Left lung (tissue), 10 donors: ENCODE measurements around the gene KANSL3. TPM values are rescaled to one million over a fixed set of nuclear protein-coding genes. Genes with fewer than 3 reads are reported as not detected.
A peak's percentile ranks its signal among the peaks of the same experiment; 100 is the strongest.

ENCODE experiments used
- ATAC-seq: fragments of 200-7000 bp; cut with Tn5 transposase; one replicate; pipeline ENCODE4 v1.9.1; 2020; ENCODE audit warnings: moderate library complexity
- DNase-seq, 4 donors: peaks; one replicate each; pipeline ENCODE4 v3.0.0-alpha.2; 2013 to 2020
- H3K27ac ChIP-seq, 2 donors: fragments of 200-600 bp; sonication (generic) in 1 of 2; one replicate each; pipeline versions ENCODE4 v1.5.0 to v1.8.0; 2020 to 2021
- H3K27me3 ChIP-seq, 2 donors: fragments of 200-600 bp; sonication (generic) in 1 of 2; one replicate each; pipeline versions ENCODE4 v1.5.0 to v1.8.0; 2020 to 2021
- H3K36me3 ChIP-seq, 2 donors: fragments of 200-600 bp; sonication (generic) in 1 of 2; one replicate each; pipeline versions ENCODE4 v1.5.0 to v1.8.0; 2020 to 2021
- H3K4me1 ChIP-seq, 2 donors: fragments of 200-600 bp; one replicate each; pipeline ENCODE4 v1.8.0; 2021
- H3K4me3 ChIP-seq, 2 donors: fragments of 200-600 bp; sonication (generic) in 1 of 2; one replicate each; pipeline versions ENCODE4 v1.5.0 to v1.8.0; 2020 to 2021; ENCODE audit warnings: mild to moderate bottlenecking in 1 of 2
- H3K9me3 ChIP-seq, 2 donors: fragments of 200-600 bp; sonication (generic) in 1 of 2; one replicate each; pipeline versions ENCODE4 v1.5.0 to v1.8.0; 2020 to 2021
- CTCF ChIP-seq, 2 donors: fragments of 200-600 bp; sonication (generic) in 1 of 2; IDR thresholded peaks; one replicate each; pipeline versions ENCODE4 v1.5.0 to v1.8.0; 2021; ENCODE audit warnings: antibody characterized with exemption in 2 of 2
- intact Hi-C, 2 donors: fragments of 100-400 bp; cut with DNase I; formaldehyde crosslinking; loops; one replicate each; pipeline versions ENCODE4 v1.11.2 to v1.14.2; 2022
- polyA plus RNA-seq, 6 donors: library from polyadenylated mRNA; unstranded; fragments of 120-200 nt; gene quantifications; one replicate each; pipeline ENCODE4 v1.2.1, GENCODE V29; 2013; ENCODE audit not compliant: insufficient read length in 6 of 6
- total RNA-seq, 2 donors: library from RNA; stranded (reverse); fragmentation: NEBNext Ultra II Directional; extraction: Animal tissue kit (Norgen Biotek cat#: 25700); gene quantifications; one replicate each; pipeline ENCODE4 v1.2.1, GENCODE V29; 2021
- donor health status: DM: no; HTN: yes; CAD: no.
- donor health status: DM: no; HTN: no; CAD: no.

The KANSL3 gene
- total and polyA plus RNA-seq, 8 donors, result 39.9 to 61.5 (median 55.0) TPM

DNA sequence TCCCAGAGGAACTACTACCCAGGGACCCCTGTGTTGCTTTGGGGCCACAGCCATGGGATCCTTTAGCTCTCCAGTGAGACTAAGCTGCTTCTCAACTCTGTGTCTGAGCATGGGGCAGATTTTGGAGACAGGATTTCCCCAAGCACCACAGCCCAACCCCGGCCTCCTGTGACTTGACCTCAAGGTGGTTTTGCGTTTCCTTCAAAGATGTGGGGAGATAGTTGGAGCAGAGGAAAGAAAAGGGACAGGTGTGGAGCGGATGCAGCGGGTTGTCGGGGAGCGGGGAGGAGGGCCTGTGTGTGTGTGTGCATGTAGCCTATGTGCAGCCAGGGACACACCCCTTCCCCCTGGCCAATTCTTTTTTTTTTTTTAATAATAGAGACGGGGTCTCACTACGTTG is 91.3 kb downstream of the KANSL3 start:
- H3K9me3 ChIP-seq, result no peaks in the 10 kb centered on the region
- no peak overlapping the region for H3K27ac ChIP-seq
- H3K36me3 ChIP-seq, result peaks cover 0 to 96% of the 10 kb centered on the region in 2 donors
- ATAC-seq, result no peak
- peak in 1 of 4 donors; percentile 45 for DNase-seq
- no peak for TF ChIP-seq CTCF (IDR thresholded peaks at IDR 0.05)
- H3K27me3 ChIP-seq, result no peaks in the 10 kb centered on the region
- H3K4me3 ChIP-seq, result no peak overlapping the region
- intact Hi-C loops, result no loop called here
- peaks cover 0 to 31% of the 10 kb centered on the region in 2 donors for H3K4me1 ChIP-seq

DNA sequence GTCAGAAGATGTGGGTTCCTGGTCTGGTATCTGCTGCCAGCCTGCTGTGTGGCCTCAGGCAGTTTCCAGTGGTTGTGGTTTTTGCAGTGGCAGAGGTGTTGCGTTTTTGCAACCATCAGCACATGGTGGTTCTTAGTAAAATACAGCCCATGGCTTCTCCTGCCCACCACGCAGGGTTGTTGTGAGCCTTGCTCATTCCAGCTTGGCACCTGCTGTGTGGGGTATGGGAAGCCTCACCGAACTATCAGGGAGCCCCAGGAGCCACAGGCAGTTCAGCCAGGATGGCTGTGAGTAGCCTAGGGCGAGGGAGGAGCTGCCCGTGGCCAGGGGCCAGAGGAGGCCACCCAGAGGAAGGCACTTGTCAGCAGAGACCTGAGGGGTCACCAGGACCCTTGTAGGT is 91.8 kb downstream of the KANSL3 start:
- ATAC-seq (no peak), DNase-seq (peak in 1 of 4 donors; percentile 39)
- Histone ChIP-seq H3K4me3 (no peak overlapping the region), H3K27me3 (no peaks in the 10 kb centered on the region), H3K4me1 (peaks cover 0 to 36% of the 10 kb centered on the region in 2 donors), H3K9me3 (no peaks in the 10 kb centered on the region), H3K36me3 (peaks cover 0 to 95% of the 10 kb centered on the region in 2 donors), H3K27ac (no peak overlapping the region)
- intact Hi-C loops, result no loop called here
- no peak for TF ChIP-seq CTCF (IDR thresholded peaks at IDR 0.05)

Other genes with a start within 250 kb of the KANSL3 start
- gene NEURL3, start 133.0 kb downstream of the KANSL3 start, total RNA-seq, result under 1 TPM; 0.18 to 0.23 TPM
- under 1 TPM; 0.18 to 0.62 (median 0.36) TPM for gene NEURL3, start 133.0 kb downstream of the KANSL3 start, polyA plus RNA-seq
- gene ARID5A, start 101.6 kb downstream of the KANSL3 start, total RNA-seq, result 10 to 100 TPM; 17.4 to 30.9 TPM
- gene ARID5A, start 101.6 kb downstream of the KANSL3 start, polyA plus RNA-seq, result 1 to 10 TPM; 6.6 to 8.4 (median 7.0) TPM
- gene FER1L5, start 4.5 kb upstream of the KANSL3 start, total RNA-seq, result under 1 TPM; 0.29 to 0.35 TPM
- 1 to 10 TPM in 1 of 6 donors, under 1 TPM in 5; 0.44 to 1.1 (median 0.84) TPM for gene FER1L5, start 4.5 kb upstream of the KANSL3 start, polyA plus RNA-seq
- 10 to 100 TPM; 18.4 to 23.2 TPM for gene LMAN2L, start 101.8 kb upstream of the KANSL3 start, total RNA-seq
- gene LMAN2L, start 101.8 kb upstream of the KANSL3 start, polyA plus RNA-seq, result 10 to 100 TPM; 42.7 to 54.7 (median 50.7) TPM
- gene CNNM4, start 122.6 kb upstream of the KANSL3 start, total RNA-seq, result 10 to 100 TPM; 14.4 to 22.8 TPM
- 10 to 100 TPM; 14.1 to 18.4 (median 16.7) TPM for gene CNNM4, start 122.6 kb upstream of the KANSL3 start, polyA plus RNA-seq
- gene CNNM3, start 178.0 kb upstream of the KANSL3 start, total RNA-seq, result 10 to 100 TPM; 24.8 to 29.0 TPM
- 10 to 100 TPM; 30.4 to 37.9 (median 32.9) TPM for gene CNNM3, start 178.0 kb upstream of the KANSL3 start, polyA plus RNA-seq
- 1 to 10 TPM; 3.0 to 3.3 TPM for gene ANKRD23, start 205.7 kb upstream of the KANSL3 start, total RNA-seq
- 10 to 100 TPM in 1 of 6 donors, 1 to 10 TPM in 5; 5.3 to 10.5 (median 6.6) TPM for gene ANKRD23, start 205.7 kb upstream of the KANSL3 start, polyA plus RNA-seq
- gene ANKRD39, start 219.7 kb upstream of the KANSL3 start, total RNA-seq, result 10 to 100 TPM; 11.8 to 11.9 TPM
- 10 to 100 TPM in 4 of 6 donors, 1 to 10 TPM in 2; 7.9 to 10.5 (median 10.4) TPM for gene ANKRD39, start 219.7 kb upstream of the KANSL3 start, polyA plus RNA-seq
- 10 to 100 TPM; 25.9 to 28.6 TPM for gene SEMA4C, start 231.8 kb upstream of the KANSL3 start, total RNA-seq
- gene SEMA4C, start 231.8 kb upstream of the KANSL3 start, polyA plus RNA-seq, result 10 to 100 TPM; 41.1 to 60.2 (median 47.4) TPM